ENCODE measurements around the gene HOXD13. TPM values are rescaled to one million over a fixed set of nuclear protein-coding genes. Genes with fewer than 3 reads are reported as not detected.

The HOXD13 gene
- total and polyA plus RNA-seq, 2 donors (not counting 1 experiment from before 2014, with no cell fraction given) = not detected

GRCh38 chr2:176125772-176126054, 33.2 kb downstream of the HOXD13 start:
- H3K9me3 ChIP-seq (ENCODE audit: control insufficient read depth, insufficient read depth, low read depth, low read length) = no peaks in the 10 kb centered on the region
- no peaks in the 10 kb centered on the region for H3K4me1 ChIP-seq (ENCODE audit: control insufficient read depth, extremely low read depth, insufficient read depth, low read length)
- no peak overlapping the region for H3K9ac ChIP-seq (ENCODE audit: insufficient read depth, low read length)
- DNase-seq (ENCODE audit: low read depth in 2 of 2) = no peak
- no peak overlapping the region for H2AFZ ChIP-seq (ENCODE audit: low read length)
- TF ChIP-seq EZH2 (IDR thresholded peaks at IDR 0.05; ENCODE audit: low read length, missing control alignments) = no peak
- no peak for TF ChIP-seq CTCF (conservative IDR thresholded peaks at IDR 0.05 in 1 of 2, IDR thresholded peaks at IDR 0.05 in 1 of 2; ENCODE audit: low read depth in 1 of 2, low read length in 2 of 2)
- H3K4me3 ChIP-seq (replicated peaks in 1 of 4; ENCODE audit: control extremely low read depth in 1 of 4, insufficient read depth in 1 of 4, low read depth in 3 of 4, low read length in 4 of 4) = no peak overlapping the region
- H3K79me2 ChIP-seq (ENCODE audit: control insufficient read depth, insufficient read depth, low read length) = no peaks in the 10 kb centered on the region
- H3K4me2 ChIP-seq (ENCODE audit: extremely low read depth, insufficient read depth, low read length) = no peak overlapping the region
- H4K20me1 ChIP-seq (ENCODE audit: control insufficient read depth, extremely low read depth, insufficient read depth, low read length) = no peaks in the 10 kb centered on the region
- H3K27ac ChIP-seq (ENCODE audit: insufficient read depth, low read length) = no peak overlapping the region
- peaks cover 79% of the 10 kb centered on the region for H3K27me3 ChIP-seq (ENCODE audit: control insufficient read depth, insufficient read depth, low read length)
- no peaks in the 10 kb centered on the region for H3K36me3 ChIP-seq (ENCODE audit: control insufficient read depth, insufficient read depth, low read length)

- H3K79me2 ChIP-seq (ENCODE audit: control insufficient read depth, insufficient read depth, low read length) = no peaks in the 10 kb centered on the region
These were observed 34.6 kb downstream of the HOXD13 start for GRCh38 chr2:176126929-176127773.

GRCh38 chr2:176127774-176128072, 35.2 kb downstream of the HOXD13 start:
- H3K4me3 ChIP-seq (replicated peaks in 1 of 4; ENCODE audit: control extremely low read depth in 1 of 4, insufficient read depth in 1 of 4, low read depth in 3 of 4, low read length in 4 of 4) = no peak overlapping the region

More at GRCh38 chr2:176126929-176127773, 34.6 kb downstream of the HOXD13 start:
- no peaks in the 10 kb centered on the region for H4K20me1 ChIP-seq (ENCODE audit: control insufficient read depth, extremely low read depth, insufficient read depth, low read length)
- no peak overlapping the region for H2AFZ ChIP-seq (ENCODE audit: low read length)
- no peak overlapping the region for H3K27ac ChIP-seq (ENCODE audit: insufficient read depth, low read length)
- H3K27me3 ChIP-seq (ENCODE audit: control insufficient read depth, insufficient read depth, low read length) = peaks cover 78% of the 10 kb centered on the region
- H3K4me2 ChIP-seq (ENCODE audit: extremely low read depth, insufficient read depth, low read length) = no peak overlapping the region
- peak; percentile 33 to 73 for DNase-seq (ENCODE audit: low read depth in 2 of 2)
- no peak overlapping the region for H3K4me3 ChIP-seq (replicated peaks in 1 of 4; ENCODE audit: control extremely low read depth in 1 of 4, insufficient read depth in 1 of 4, low read depth in 3 of 4, low read length in 4 of 4)
- H3K9me3 ChIP-seq (ENCODE audit: control insufficient read depth, insufficient read depth, low read depth, low read length) = no peaks in the 10 kb centered on the region
- H3K9ac ChIP-seq (ENCODE audit: insufficient read depth, low read length) = no peak overlapping the region
- H3K4me1 ChIP-seq (ENCODE audit: control insufficient read depth, extremely low read depth, insufficient read depth, low read length) = no peaks in the 10 kb centered on the region
- TF ChIP-seq EZH2 (IDR thresholded peaks at IDR 0.05; ENCODE audit: low read length, missing control alignments) (no peak), CTCF (conservative IDR thresholded peaks at IDR 0.05 in 1 of 2, IDR thresholded peaks at IDR 0.05 in 1 of 2; ENCODE audit: low read depth in 1 of 2, low read length in 2 of 2) (peak; percentile 70 to 86)
- H3K36me3 ChIP-seq (ENCODE audit: control insufficient read depth, insufficient read depth, low read length) = no peaks in the 10 kb centered on the region

More at GRCh38 chr2:176127774-176128072, 35.2 kb downstream of the HOXD13 start:
- no peaks in the 10 kb centered on the region for H3K36me3 ChIP-seq (ENCODE audit: control insufficient read depth, insufficient read depth, low read length)
- H3K4me1 ChIP-seq (ENCODE audit: control insufficient read depth, extremely low read depth, insufficient read depth, low read length) = no peaks in the 10 kb centered on the region
- no peaks in the 10 kb centered on the region for H4K20me1 ChIP-seq (ENCODE audit: control insufficient read depth, extremely low read depth, insufficient read depth, low read length)
- TF ChIP-seq CTCF (conservative IDR thresholded peaks at IDR 0.05 in 1 of 2, IDR thresholded peaks at IDR 0.05 in 1 of 2; ENCODE audit: low read depth in 1 of 2, low read length in 2 of 2) (no peak), EZH2 (IDR thresholded peaks at IDR 0.05; ENCODE audit: low read length, missing control alignments) (no peak)
- DNase-seq (ENCODE audit: low read depth in 2 of 2) = no peak
- no peaks in the 10 kb centered on the region for H3K79me2 ChIP-seq (ENCODE audit: control insufficient read depth, insufficient read depth, low read length)
- peaks cover 78% of the 10 kb centered on the region for H3K27me3 ChIP-seq (ENCODE audit: control insufficient read depth, insufficient read depth, low read length)
- no peak overlapping the region for H3K27ac ChIP-seq (ENCODE audit: insufficient read depth, low read length)
- H3K4me2 ChIP-seq (ENCODE audit: extremely low read depth, insufficient read depth, low read length) = no peak overlapping the region
- H3K9ac ChIP-seq (ENCODE audit: insufficient read depth, low read length) = no peak overlapping the region
- H3K9me3 ChIP-seq (ENCODE audit: control insufficient read depth, insufficient read depth, low read depth, low read length) = no peaks in the 10 kb centered on the region
- H2AFZ ChIP-seq (ENCODE audit: low read length) = no peak overlapping the region

Measured in fibroblast of lung (primary cell).